Neuron (in vitro differentiated cells): ENCODE data around the gene CFI.

Experiments
- H2AFZ ChIP-seq: one replicate; pipeline ENCODE4 v1.6.1; 2013; ENCODE audit warnings: low read depth, mild to moderate bottlenecking, inconsistent platforms, low read length, moderate library complexity
- H3K27me3 ChIP-seq: one replicate; pipeline ENCODE4 v1.6.1; 2013; ENCODE audit warnings: low read length; ENCODE audit not compliant: insufficient read depth
- H3K36me3 ChIP-seq: one replicate; pipeline ENCODE4 v1.6.1; 2013; ENCODE audit warnings: low read length; ENCODE audit not compliant: insufficient read depth
- H3K4me1 ChIP-seq: one replicate; pipeline ENCODE4 v1.6.1; 2013; ENCODE audit warnings: low read length; ENCODE audit not compliant: insufficient read depth
- H3K4me3 ChIP-seq: 2 replicates; pipeline ENCODE4 v1.5.1; 2013; ENCODE audit warnings: mild to moderate bottlenecking, low read length, moderate library complexity
- H3K9me3 ChIP-seq: one replicate; pipeline ENCODE4 v1.6.1; 2013; ENCODE audit warnings: low read length

Gene CFI

GRCh38 chr4:109764789-109765402 lies 36.9 kb downstream of the CFI start:
- H3K4me3 ChIP-seq, result no peak overlapping the region
- no peak overlapping the region for H2AFZ ChIP-seq
- no peaks in the 10 kb centered on the region for H3K36me3 ChIP-seq
- H3K27me3 ChIP-seq, result no peaks in the 10 kb centered on the region
- no peaks in the 10 kb centered on the region for H3K4me1 ChIP-seq
- H3K9me3 ChIP-seq, result no peaks in the 10 kb centered on the region

DNA sequence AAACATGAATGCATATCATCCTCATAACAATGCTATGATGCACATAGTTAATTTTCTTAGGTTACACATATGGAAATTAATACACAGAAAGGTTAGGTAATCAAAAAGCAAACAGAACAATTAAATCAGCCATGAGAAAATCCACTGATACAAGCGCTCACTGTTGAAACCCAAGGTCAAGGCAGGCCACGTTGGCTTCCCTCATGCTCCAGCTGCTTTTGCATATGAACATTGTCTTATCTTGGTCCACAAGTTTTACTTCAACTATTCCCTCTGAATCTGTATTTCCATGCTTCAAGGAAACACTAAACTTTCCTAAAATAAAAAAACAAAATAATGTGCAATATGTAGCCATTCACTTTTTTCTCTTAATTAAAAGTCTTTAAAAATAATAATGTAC lies 37.4 kb downstream of the CFI start:
- H3K4me3 ChIP-seq, result no peak overlapping the region
- no peaks in the 10 kb centered on the region for H3K27me3 ChIP-seq
- H2AFZ ChIP-seq, result no peak overlapping the region
- H3K36me3 ChIP-seq, result no peaks in the 10 kb centered on the region
- H3K4me1 ChIP-seq, result no peaks in the 10 kb centered on the region
- no peaks in the 10 kb centered on the region for H3K9me3 ChIP-seq

DNA sequence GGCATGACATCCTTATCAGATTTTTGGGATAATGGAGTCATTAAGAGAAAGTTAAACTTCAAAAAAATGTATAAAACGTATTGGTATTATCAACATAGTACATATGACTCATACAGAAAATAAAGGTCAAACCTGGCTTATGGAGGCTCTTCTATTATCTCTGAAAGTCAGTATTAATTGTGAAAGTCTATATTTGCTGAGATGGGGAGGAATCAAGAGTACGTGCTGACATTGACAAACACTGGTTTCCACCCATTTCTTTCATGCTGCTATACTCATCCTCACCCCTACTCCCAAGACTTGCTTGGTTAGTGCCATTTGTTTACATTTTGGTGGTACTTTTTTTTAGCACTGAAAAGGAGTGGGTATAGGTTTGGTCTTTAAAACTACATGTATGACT lies 41.1 kb downstream of the CFI start:
- H3K9me3 ChIP-seq, result no peaks in the 10 kb centered on the region
- no peak overlapping the region for H3K4me3 ChIP-seq
- H3K36me3 ChIP-seq, result no peaks in the 10 kb centered on the region
- H3K27me3 ChIP-seq, result no peaks in the 10 kb centered on the region
- no peaks in the 10 kb centered on the region for H3K4me1 ChIP-seq
- H2AFZ ChIP-seq, result no peak overlapping the region

GRCh38 chr4:109755656-109756055 lies 46.1 kb downstream of the CFI start:
- Histone ChIP-seq H2AFZ (no peak overlapping the region), H3K4me1 (no peaks in the 10 kb centered on the region), H3K9me3 (no peaks in the 10 kb centered on the region), H3K4me3 (no peak overlapping the region), H3K36me3 (no peaks in the 10 kb centered on the region), H3K27me3 (no peaks in the 10 kb centered on the region)

- H3K27me3 ChIP-seq, result no peaks in the 10 kb centered on the region
- H3K4me1 ChIP-seq, result no peaks in the 10 kb centered on the region
- no peaks in the 10 kb centered on the region for H3K9me3 ChIP-seq
- H2AFZ ChIP-seq, result no peak overlapping the region
- H3K36me3 ChIP-seq, result no peaks in the 10 kb centered on the region
- no peak overlapping the region for H3K4me3 ChIP-seq
Observed at GRCh38 chr4:109754093-109754857, 47.5 kb downstream of the CFI start.

DNA sequence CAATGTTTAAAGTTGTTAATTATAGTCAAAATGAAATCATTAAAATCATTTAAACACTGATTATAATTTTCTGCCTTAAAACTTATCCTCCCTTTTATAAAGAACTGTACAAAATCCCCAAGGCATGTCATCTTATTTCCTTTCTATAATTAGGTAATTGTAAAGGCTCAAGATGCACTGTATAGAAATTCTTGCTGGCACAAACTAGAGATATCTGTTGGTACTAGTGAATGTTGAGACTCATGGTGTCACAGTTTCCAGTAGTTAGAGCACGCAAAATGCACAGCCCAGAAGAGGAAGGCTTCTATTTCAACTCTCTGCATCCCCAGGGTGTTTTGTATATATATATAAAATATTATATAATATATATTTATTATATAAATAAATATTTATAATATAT lies 49.3 kb downstream of the CFI start:
- no peaks in the 10 kb centered on the region for H3K27me3 ChIP-seq
- H3K36me3 ChIP-seq, result no peaks in the 10 kb centered on the region
- no peaks in the 10 kb centered on the region for H3K9me3 ChIP-seq
- no peaks in the 10 kb centered on the region for H3K4me1 ChIP-seq
- no peak overlapping the region for H2AFZ ChIP-seq
- H3K4me3 ChIP-seq, result no peak overlapping the region

- no peaks in the 10 kb centered on the region for H3K4me1 ChIP-seq
- no peak overlapping the region for H2AFZ ChIP-seq
- H3K9me3 ChIP-seq, result no peaks in the 10 kb centered on the region
- H3K4me3 ChIP-seq, result no peak overlapping the region
- no peaks in the 10 kb centered on the region for H3K36me3 ChIP-seq
- no peaks in the 10 kb centered on the region for H3K27me3 ChIP-seq
Observed at GRCh38 chr4:109751852-109752251, 49.9 kb downstream of the CFI start.

GRCh38 chr4:109750652-109751244 lies 51.1 kb downstream of the CFI start:
- Histone ChIP-seq H3K9me3 (no peaks in the 10 kb centered on the region), H3K4me1 (no peaks in the 10 kb centered on the region), H3K27me3 (no peaks in the 10 kb centered on the region), H3K36me3 (no peaks in the 10 kb centered on the region), H2AFZ (no peak overlapping the region), H3K4me3 (no peak overlapping the region)

GRCh38 chr4:109749388-109750082 lies 52.3 kb downstream of the CFI start:
- H3K4me3 ChIP-seq, result no peak overlapping the region
- H2AFZ ChIP-seq, result no peak overlapping the region
- H3K27me3 ChIP-seq, result peaks cover under 1% of the 10 kb centered on the region
- no peaks in the 10 kb centered on the region for H3K9me3 ChIP-seq
- no peaks in the 10 kb centered on the region for H3K4me1 ChIP-seq
- no peaks in the 10 kb centered on the region for H3K36me3 ChIP-seq

DNA sequence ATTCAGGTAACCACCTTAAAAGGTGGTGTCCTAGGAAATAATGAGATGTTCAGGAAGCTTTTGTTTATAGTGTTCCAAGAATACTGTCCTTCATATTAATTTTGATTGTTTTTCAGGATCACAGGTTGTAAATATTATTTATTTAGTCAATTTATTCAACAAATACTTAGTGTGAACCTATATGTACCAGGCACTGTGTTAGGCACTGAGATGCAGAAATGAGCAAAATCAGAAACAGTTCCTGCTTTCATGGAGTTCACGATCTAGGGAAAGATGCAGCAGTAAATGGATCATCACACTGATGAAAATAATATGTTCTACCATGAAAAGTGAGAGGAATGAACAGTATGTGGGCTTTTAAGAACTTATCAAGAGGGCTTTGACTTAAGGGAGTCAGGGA lies 53.7 kb downstream of the CFI start:
- Histone ChIP-seq H3K27me3 (peaks cover 9% of the 10 kb centered on the region), H2AFZ (no peak overlapping the region), H3K4me1 (no peaks in the 10 kb centered on the region), H3K4me3 (no peak overlapping the region), H3K36me3 (no peaks in the 10 kb centered on the region), H3K9me3 (no peaks in the 10 kb centered on the region)

GRCh38 chr4:109746728-109747127 lies 55.1 kb downstream of the CFI start:
- Histone ChIP-seq H3K9me3 (no peaks in the 10 kb centered on the region), H2AFZ (no peak overlapping the region), H3K4me3 (no peak overlapping the region), H3K4me1 (no peaks in the 10 kb centered on the region), H3K27me3 (peaks cover 16% of the 10 kb centered on the region), H3K36me3 (no peaks in the 10 kb centered on the region)

DNA sequence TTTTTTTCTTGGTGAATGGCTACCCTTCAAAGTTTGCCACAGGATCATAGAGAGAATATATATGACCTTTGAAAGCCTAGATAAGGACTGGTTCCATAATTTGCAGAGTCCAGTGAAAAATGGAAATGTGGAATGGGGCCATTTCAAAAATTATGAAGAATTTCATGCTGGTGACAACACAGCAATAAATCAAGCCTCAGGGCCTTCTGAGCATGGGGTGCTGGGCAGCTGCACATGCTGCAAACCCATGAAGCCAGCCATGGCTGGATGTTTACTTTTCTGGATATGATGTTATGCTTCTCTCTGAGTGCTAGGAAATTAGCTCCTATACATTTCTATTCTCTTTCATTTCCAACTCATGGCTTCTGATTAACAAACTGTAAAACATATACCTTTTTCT lies 56.0 kb downstream of the CFI start:
- peaks cover 16% of the 10 kb centered on the region for H3K27me3 ChIP-seq
- no peaks in the 10 kb centered on the region for H3K4me1 ChIP-seq
- H2AFZ ChIP-seq, result no peak overlapping the region
- H3K9me3 ChIP-seq, result no peaks in the 10 kb centered on the region
- H3K4me3 ChIP-seq, result no peak overlapping the region
- H3K36me3 ChIP-seq, result no peaks in the 10 kb centered on the region

GRCh38 chr4:109739547-109739946 lies 62.3 kb downstream of the CFI start:
- peaks cover 21% of the 10 kb centered on the region for H3K27me3 ChIP-seq
- no peak overlapping the region for H2AFZ ChIP-seq

More at GRCh38 chr4:109739547-109739946, 62.3 kb downstream of the CFI start:
- Histone ChIP-seq H3K4me3 (no peak overlapping the region), H3K4me1 (no peaks in the 10 kb centered on the region), H3K9me3 (no peaks in the 10 kb centered on the region), H3K36me3 (no peaks in the 10 kb centered on the region)
